GM12878 (cell line): ENCODE results near the gene CCL2. TPM values are rescaled to one million over a fixed set of nuclear protein-coding genes. Genes with fewer than 3 reads are reported as not detected.

ENCODE experiments used
- ATAC-seq: fragments of 200-7000 bp; cut with Tn5 transposase; 3 replicates; pipeline ENCODE4 v1.9.1; 2020; ENCODE audit warnings: mild to moderate bottlenecking, moderate library complexity
- BruUV-seq: library from RNA; stranded (reverse); fragments of 400-500 nt; replicated peaks from 2 replicates; lab custom pipeline; 2021; lab: Mats Ljungman, UMichigan
- CTCF ChIA-PET: fragments of 300-600 bp; sonication (Branson Sonifier 250); formaldehyde crosslinking; extraction: SDS; loops from one replicate; lab custom pipeline; 2021; ENCODE audit warnings: inconsistent platforms; lab: Yijun Ruan, JAX
- POLR2A ChIA-PET: fragments of 350-600 bp; formaldehyde crosslinking; extraction: SDS; loops from one replicate; lab custom pipeline; 2021; ENCODE audit warnings: inconsistent platforms; lab: Charles Lee
- RAD21 ChIA-PET: fragments of 300-600 bp; sonication (Branson Sonifier 250); formaldehyde crosslinking; loops from one replicate; lab custom pipeline; 2023; ENCODE audit warnings: antibody characterized with exemption; ENCODE audit not compliant: unreplicated experiment; lab: Charles Lee
- SMC1A ChIA-PET: fragments of 300-600 bp; sonication (Branson Sonifier 250); formaldehyde crosslinking; loops from one replicate; lab custom pipeline; 2023; ENCODE audit not compliant: unreplicated experiment, uncharacterized antibody; lab: Charles Lee
- DNase-seq: peaks from one replicate; pipeline ENCODE4 v3.0.0-alpha.2; 2011; ENCODE audit warnings: low read depth, low spot score
- FAIRE-seq: peaks from 3 replicates; lab custom pipeline; 2011; peaks lifted over from hg19 to GRCh38; lab: Jason Lieb, UNC
- H2AFZ ChIP-seq: 2 replicates; pipeline ENCODE4 v1.6.0; 2011; ENCODE audit warnings: low read depth, low read length, control low read depth; ENCODE audit not compliant: control insufficient read depth
- H3K27ac ChIP-seq: 2 replicates; pipeline ENCODE4 v1.5.1; 2011; ENCODE audit warnings: control low read depth; ENCODE audit not compliant: control insufficient read depth, insufficient read depth
- H3K27me3 ChIP-seq, 2 experiments: replicated peaks in 1 of 2; 2 replicates each; pipeline versions ENCODE4 v1.6.0 to v1.6.1; 2011; ENCODE audit warnings: low read length in 1 of 2; ENCODE audit not compliant: control insufficient read depth in 2 of 2, insufficient read depth in 2 of 2
- H3K36me3 ChIP-seq, 2 experiments: 2 replicates each; pipeline ENCODE4 v1.5.1; 2011; ENCODE audit warnings: low read length in 1 of 2; ENCODE audit not compliant: control insufficient read depth in 2 of 2, insufficient read depth in 2 of 2
- H3K4me1 ChIP-seq: 2 replicates; pipeline ENCODE4 v1.6.1; 2011; ENCODE audit warnings: mild to moderate bottlenecking, low read length, moderate library complexity, mixed read lengths; ENCODE audit not compliant: control insufficient read depth, insufficient read depth
- H3K4me2 ChIP-seq: 2 replicates; pipeline ENCODE4 v1.6.0; 2011; ENCODE audit warnings: control low read depth; ENCODE audit not compliant: control insufficient read depth, insufficient read depth
- H3K4me3 ChIP-seq: fragments of 200-600 bp; sonication (generic); 2 replicates; pipeline ENCODE4 v1.5.1; 2016
- H3K79me2 ChIP-seq: 2 replicates; pipeline ENCODE4 v1.6.0; 2011; ENCODE audit warnings: low read length; ENCODE audit not compliant: control insufficient read depth, insufficient read depth
- H3K9ac ChIP-seq: 2 replicates; pipeline ENCODE4 v1.8.0; 2011; ENCODE audit warnings: low read length, control low read depth, mixed read lengths; ENCODE audit not compliant: control insufficient read depth, insufficient read depth
- H3K9me3 ChIP-seq: replicated peaks from 3 replicates; pipeline ENCODE4 v1.5.1; 2011; ENCODE audit warnings: mild to moderate bottlenecking, low read length; ENCODE audit not compliant: control insufficient read depth, insufficient read depth
- H4K20me1 ChIP-seq: 2 replicates; pipeline ENCODE4 v1.6.0; 2011; ENCODE audit not compliant: control insufficient read depth, insufficient read depth
- BHLHE40 ChIP-seq, 2 experiments: fragments of 450-650 bp in 1 of 2; IDR thresholded peaks; 2 replicates each; pipeline ENCODE4 v1.6.1; 2011 to 2017; ENCODE audit warnings: low read depth in 2 of 2, borderline replicate concordance in 1 of 2, improper control_type of control experiment in 1 of 2, low read length in 1 of 2, mild to moderate bottlenecking in 1 of 2
- CHD2 ChIP-seq: IDR thresholded peaks from 2 replicates; pipeline ENCODE4 v1.6.1; 2011; ENCODE audit warnings: low read depth, low read length, improper control_type of control experiment, borderline replicate concordance
- EED ChIP-seq: sonication (generic); IDR thresholded peaks from 2 replicates; pipeline ENCODE4 v1.6.1; 2016; ENCODE audit warnings: antibody characterized with exemption, low read depth
- FOXM1 ChIP-seq: IDR thresholded peaks from 2 replicates; pipeline ENCODE4 v1.6.1; 2012; ENCODE audit warnings: low read depth, mild to moderate bottlenecking, inconsistent platforms, low read length, moderate library complexity
- NBN ChIP-seq: fragments of 450-650 bp; IDR thresholded peaks from 2 replicates; pipeline ENCODE4 v1.6.1; 2016
- RB1 ChIP-seq: fragments of 450-650 bp; formaldehyde crosslinking; IDR thresholded peaks from 2 replicates; pipeline ENCODE4 v1.6.1; 2017; ENCODE audit warnings: mild to moderate bottlenecking, borderline replicate concordance
- RBBP5 ChIP-seq: fragments of 200-600 bp; sonication (generic); conservative IDR thresholded peaks from 2 replicates; pipeline ENCODE4 v1.6.1; 2016
- SIX5 ChIP-seq: IDR thresholded peaks from 2 replicates; pipeline ENCODE4 v1.6.1; 2011; ENCODE audit warnings: mild to moderate bottlenecking, low read depth, low read length, moderate library complexity; ENCODE audit not compliant: severe bottlenecking
- SPI1 ChIP-seq: IDR thresholded peaks from 2 replicates; pipeline ENCODE4 v1.6.1; 2011; ENCODE audit warnings: low read depth, mild to moderate bottlenecking, low read length, moderate library complexity, borderline replicate concordance; ENCODE audit not compliant: insufficient read depth
- STAT1 ChIP-seq: fragments of 450-650 bp; conservative IDR thresholded peaks from 2 replicates; pipeline ENCODE4 v1.6.1; 2014; ENCODE audit warnings: antibody characterized with exemption, mild to moderate bottlenecking
- ZBTB40 ChIP-seq: fragments of 450-650 bp; IDR thresholded peaks from 2 replicates; pipeline ENCODE4 v1.6.1; 2016; ENCODE audit warnings: mild to moderate bottlenecking, moderate library complexity, borderline replicate concordance
- WGBS: methylation state at CpG from one replicate; pipeline ENCODE4 v1.1.6; 2016; ENCODE audit warnings: low lambda C conversion rate; ENCODE audit not compliant: insufficient replicate concordance, insufficient coverage; ENCODE audit errors: missing lambda C conversion rate; 5-methylcytosine and 5-hydroxymethylcytosine counted together
- in situ Hi-C: fragments of 300-500 bp; cut with MboI; formaldehyde crosslinking; loops from 9 replicates; pipeline ENCODE4 v1.14.3; 2018; ENCODE audit warnings: mixed read lengths
- intact Hi-C: fragments of 100-400 bp; cut with micrococcal nuclease; formaldehyde crosslinking; loops from one replicate; pipeline ENCODE4 v1.14.2; 2022; ENCODE audit not compliant: unreplicated experiment
- polyA plus RNA-seq, 11 experiments: library from polyadenylated mRNA; depleted of rRNA in 4 of 11; unstranded in 6 of 11; stranded (reverse) in 5 of 11; fragments of >200 nt; fragmentation: Nextera tagmentation in 4 of 11; fragmentation: Illumina TruSeq in 1 of 11; extraction: Ambion mirVana in 4 of 11; extraction: Trizol in 1 of 11; gene quantifications; 1 replicate in 1 of 11; 2 replicates in 10 of 11; pipeline versions ENCODE4 v1.2.1 to v1.2.3, GENCODE V29; 2011 to 2016; ENCODE audit warnings: inconsistent platforms in 2 of 11, missing spikeins in 2 of 11, low read depth in 1 of 11
- total RNA-seq, 4 experiments: library from RNA; depleted of rRNA in 3 of 4; stranded (reverse); fragments of >200 nt in 3 of 4; fragmentation: Illumina TruSeq in 1 of 4; extraction: Trizol in 1 of 4; gene quantifications; 2 replicates each; pipeline versions ENCODE4 v1.2.1 to v1.2.3, GENCODE V29; 2013 to 2021

The CCL2 gene
- total and polyA plus RNA-seq, 10 of the 15 experiments (the other 5 are each of a cell fraction or from before 2014, with no cell fraction given) = 0.16 to 0.18 TPM; not detected in 8

GRCh38 chr17:34227707-34228106 lies 27.4 kb upstream of the CCL2 start:
- WGBS = 62% methylated on average over 3 of the region's 3 CpGs
- Histone ChIP-seq H3K79me2 (no peaks in the 10 kb centered on the region), H3K9ac (no peak overlapping the region), H3K4me3 (no peak overlapping the region), H3K27me3 (no peaks in the 10 kb centered on the region; a peak in 2 of 4 replicates), H3K4me2 (no peak overlapping the region), H2AFZ (no peak overlapping the region), H3K27ac (no peak overlapping the region), H3K9me3 (no peaks in the 10 kb centered on the region; the same call in 1 of the 3 replicates), H3K4me1 (no peaks in the 10 kb centered on the region), H3K36me3 (no peaks in the 10 kb centered on the region), H4K20me1 (no peaks in the 10 kb centered on the region)
- CTCF ChIA-PET = no interaction called here
- RAD21 ChIA-PET = no interaction called here
- TF ChIP-seq ZBTB40 (no peak), RB1 (no peak)
- in situ Hi-C loops = no loop called here
- BruUV-seq = no TSS peak
- SMC1A ChIA-PET = no interaction called here
- ATAC-seq (no peak), FAIRE-seq (no peak), DNase-seq (no peak)
- POLR2A ChIA-PET = no interaction called here
- intact Hi-C loops = no loop called here

GRCh38 chr17:34228781-34229180 lies 26.3 kb upstream of the CCL2 start:
- no peaks in the 10 kb centered on the region for H3K36me3 ChIP-seq
- FAIRE-seq (no peak), DNase-seq (no peak), ATAC-seq (no peak)
- no peaks in the 10 kb centered on the region for H4K20me1 ChIP-seq
- POLR2A ChIA-PET = no interaction called here
- intact Hi-C loops = no loop called here
- in situ Hi-C loops = no loop called here
- H3K4me2 ChIP-seq = no peak overlapping the region
- no peak overlapping the region for H3K9ac ChIP-seq
- H3K4me1 ChIP-seq = no peaks in the 10 kb centered on the region
- CTCF ChIA-PET = no interaction called here
- no peaks in the 10 kb centered on the region; a peak in 1 of 4 replicates for H3K27me3 ChIP-seq
- RAD21 ChIA-PET = no interaction called here
- no peak overlapping the region for H3K4me3 ChIP-seq
- BruUV-seq = no TSS peak
- SMC1A ChIA-PET = no interaction called here
- H3K9me3 ChIP-seq = no peaks in the 10 kb centered on the region; the same call in 1 of the 3 replicates
- no peak overlapping the region for H3K27ac ChIP-seq
- 22% methylated on average over 4 of the region's 4 CpGs for WGBS
- no peak overlapping the region for H2AFZ ChIP-seq
- no peaks in the 10 kb centered on the region for H3K79me2 ChIP-seq
- TF ChIP-seq STAT1 (no peak), CHD2 (no peak), SPI1 (no peak), FOXM1 (no peak), SIX5 (no peak), NBN (no peak), RBBP5 (no peak), BHLHE40 (IDR thresholded peaks at IDR 0.05; ENCODE audit: borderline replicate concordance in 1 of 2, low read depth in 2 of 2, low read length in 1 of 2) (no peak), EED (no peak)
